Endothelial cell (in vitro differentiated cells): Measurements from ENCODE around the gene CENPC. TPM values are rescaled to one million over a fixed set of nuclear protein-coding genes. Genes with fewer than 3 reads are reported as not detected.
A peak's percentile ranks its signal among the peaks of the same experiment; 100 is the strongest.

Source experiments
- DNase-seq: peaks from one replicate; pipeline ENCODE4 v3.0.0; 2021; ENCODE audit warnings: low spot score
- H3K27ac Mint-ChIP-seq: one replicate; pipeline ENCODE4 v1.8.0; 2021; ENCODE audit warnings: mixed read lengths, inconsistent platforms; ENCODE audit not compliant: unreplicated experiment
- H3K27me3 Mint-ChIP-seq: one replicate; pipeline ENCODE4 v1.8.0; 2021; ENCODE audit warnings: mild to moderate bottlenecking, moderate library complexity, mixed read lengths, inconsistent platforms; ENCODE audit not compliant: unreplicated experiment
- H3K36me3 Mint-ChIP-seq: one replicate; pipeline ENCODE4 v1.8.0; 2021; ENCODE audit warnings: mild to moderate bottlenecking, low read depth, mixed read lengths, inconsistent platforms; ENCODE audit not compliant: unreplicated experiment
- H3K4me1 Mint-ChIP-seq: one replicate; pipeline ENCODE4 v1.8.0; 2021; ENCODE audit warnings: mild to moderate bottlenecking, mixed read lengths, inconsistent platforms; ENCODE audit not compliant: unreplicated experiment
- H3K4me3 Mint-ChIP-seq: one replicate; pipeline ENCODE4 v1.8.0; 2021; ENCODE audit warnings: mild to moderate bottlenecking, mixed read lengths, inconsistent platforms; ENCODE audit not compliant: unreplicated experiment
- H3K9me3 Mint-ChIP-seq: one replicate; pipeline ENCODE4 v1.8.0; 2021; ENCODE audit warnings: mixed read lengths, inconsistent platforms; ENCODE audit not compliant: unreplicated experiment
- CTCF ChIP-seq: fragments of 200-600 bp; sonication (generic); IDR thresholded peaks from one replicate; pipeline ENCODE4 v1.5.0; 2021; ENCODE audit warnings: antibody characterized with exemption; ENCODE audit not compliant: unreplicated experiment
- total RNA-seq: library from RNA; stranded (reverse); fragmentation: NEBNext Ultra II Directional; extraction: Animal tissue kit (Norgen Biotek cat#: 25700); gene quantifications from one replicate; pipeline ENCODE4 v1.2.1, GENCODE V29; 2021; ENCODE audit not compliant: unreplicated experiment

The CENPC gene
- total RNA-seq, 1 donor from 2014 or later: 25.7 TPM

- Mint-ChIP-seq H3K27ac (no peak overlapping the region), H3K36me3 (no peaks in the 10 kb centered on the region), H3K4me1 (peaks cover 21% of the 10 kb centered on the region), H3K9me3 (no peaks in the 10 kb centered on the region), H3K4me3 (no peak overlapping the region), H3K27me3 (peaks cover 2% of the 10 kb centered on the region)
- TF ChIP-seq CTCF: no peak
- no peak for DNase-seq
Observed at GRCh38 chr4:67575232-67576058, 30.1 kb upstream of the CENPC start.

GRCh38 chr4:67573193-67573592, 27.9 kb upstream of the CENPC start:
- H3K36me3 Mint-ChIP-seq: no peaks in the 10 kb centered on the region
- DNase-seq: no peak
- H3K4me1 Mint-ChIP-seq: peaks cover 21% of the 10 kb centered on the region
- H3K27ac Mint-ChIP-seq: peak overlapping the region; percentile 13
- H3K4me3 Mint-ChIP-seq: no peak overlapping the region
- no peaks in the 10 kb centered on the region for H3K9me3 Mint-ChIP-seq
- no peak for TF ChIP-seq CTCF
- peaks cover 2% of the 10 kb centered on the region for H3K27me3 Mint-ChIP-seq

DNA sequence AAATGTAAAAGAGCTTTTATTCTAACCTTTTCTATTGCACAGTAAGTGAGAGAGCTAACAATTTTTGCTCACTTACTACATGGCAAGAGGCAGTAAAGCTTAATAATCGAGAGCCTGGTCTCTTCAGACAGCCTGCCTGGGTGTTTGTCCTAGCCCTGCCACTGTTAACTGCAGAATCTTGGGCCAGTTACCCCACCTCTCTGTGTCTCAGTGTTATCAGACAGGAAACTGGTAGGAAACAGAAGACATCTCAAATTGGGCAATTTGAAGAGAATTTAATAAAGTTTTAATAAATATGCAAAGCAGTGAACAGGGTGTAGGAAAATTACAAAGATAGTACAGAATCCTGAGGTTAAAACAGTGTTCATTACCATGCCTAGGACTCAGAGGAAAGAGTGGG, 26.7 kb upstream of the CENPC start:
- H3K9me3 Mint-ChIP-seq: no peaks in the 10 kb centered on the region
- DNase-seq: no peak
- H3K27me3 Mint-ChIP-seq: peaks cover 3% of the 10 kb centered on the region
- H3K4me1 Mint-ChIP-seq: peaks cover 21% of the 10 kb centered on the region
- H3K4me3 Mint-ChIP-seq: no peak overlapping the region
- TF ChIP-seq CTCF: no peak
- no peaks in the 10 kb centered on the region for H3K36me3 Mint-ChIP-seq
- H3K27ac Mint-ChIP-seq: no peak overlapping the region

- Mint-ChIP-seq H3K9me3 (no peaks in the 10 kb centered on the region), H3K27ac (no peak overlapping the region), H3K4me1 (peaks cover 20% of the 10 kb centered on the region), H3K36me3 (no peaks in the 10 kb centered on the region), H3K4me3 (no peak overlapping the region), H3K27me3 (peaks cover 3% of the 10 kb centered on the region)
- no peak for DNase-seq
- no peak for TF ChIP-seq CTCF
Observed at GRCh38 chr4:67570537-67570936, 25.2 kb upstream of the CENPC start.

GRCh38 chr4:67568820-67569219, 23.5 kb upstream of the CENPC start:
- H3K36me3 Mint-ChIP-seq: no peaks in the 10 kb centered on the region
- no peak for TF ChIP-seq CTCF
- H3K27ac Mint-ChIP-seq: no peak overlapping the region
- H3K4me3 Mint-ChIP-seq: no peak overlapping the region
- no peaks in the 10 kb centered on the region for H3K9me3 Mint-ChIP-seq
- DNase-seq: no peak
- H3K27me3 Mint-ChIP-seq: peaks cover 5% of the 10 kb centered on the region
- H3K4me1 Mint-ChIP-seq: peaks cover 15% of the 10 kb centered on the region
